Heart right ventricle (tissue), 16 donors: ENCODE results near the gene POLR2J. TPM values are rescaled to one million over a fixed set of nuclear protein-coding genes. Genes with fewer than 3 reads are reported as not detected.

Experiments
- ATAC-seq, 8 donors: fragments of 200-7000 bp; cut with Tn5 transposase; one replicate each; pipeline ENCODE4 v1.9.1; 2020; ENCODE audit warnings: mild to moderate bottlenecking in 8 of 8, moderate library complexity in 8 of 8, moderate number of reproducible peaks in 1 of 8
- DNase-seq, 2 donors: peaks; one replicate each; pipeline ENCODE4 v3.0.0-alpha.2; 2020
- H3K27ac ChIP-seq, 10 donors: fragments of 200-600 bp; sonication (generic) in 2 of 10; one replicate each; pipeline versions ENCODE4 v1.5.0 to v1.8.0; 2020 to 2022; ENCODE audit warnings: mild to moderate bottlenecking in 3 of 10
- H3K27me3 ChIP-seq, 7 donors: fragments of 200-600 bp; one replicate each; pipeline ENCODE4 v1.8.0; 2021 to 2022; ENCODE audit warnings: mild to moderate bottlenecking in 2 of 7
- H3K36me3 ChIP-seq, 9 donors: fragments of 200-600 bp; sonication (generic) in 1 of 9; one replicate each; pipeline versions ENCODE4 v1.5.0 to v1.8.0; 2020 to 2022; ENCODE audit warnings: mild to moderate bottlenecking in 2 of 9
- H3K4me1 ChIP-seq, 9 donors: fragments of 200-600 bp; sonication (generic) in 1 of 9; one replicate each; pipeline versions ENCODE4 v1.5.0 to v1.8.0; 2020 to 2022; ENCODE audit warnings: mild to moderate bottlenecking in 4 of 9
- H3K4me3 ChIP-seq, 10 donors: fragments of 200-600 bp; sonication (generic) in 2 of 10; one replicate each; pipeline versions ENCODE4 v1.5.0 to v1.8.0; 2020 to 2022; ENCODE audit warnings: mild to moderate bottlenecking in 7 of 10, moderate library complexity in 2 of 10
- H3K9me3 ChIP-seq, 11 donors: fragments of 200-600 bp in 10 of 11; sonication (generic) in 2 of 11; one replicate each; pipeline versions ENCODE4 v1.5.0 to v1.8.0; 2013 to 2022; ENCODE audit warnings: mild to moderate bottlenecking in 2 of 11, control low read depth in 1 of 11, moderate library complexity in 1 of 11
- WGBS, 2 donors: extraction: QIAGEN DNeasy Blood & Tissue Kit; methylation state at CpG; one replicate each; pipeline ENCODE4 v1.1.7; 2013; ENCODE audit warnings: inconsistent platforms in 1 of 2; 5-methylcytosine and 5-hydroxymethylcytosine counted together
- intact Hi-C, 10 donors: fragments of 100-400 bp; cut with DNase I; formaldehyde crosslinking; loops; one replicate each; pipeline versions ENCODE4 v1.11.1 to v1.14.2; 2022
- polyA plus RNA-seq, 2 donors: library from polyadenylated mRNA; stranded (reverse); fragments of 200-250 nt; gene quantifications; one replicate each; pipeline ENCODE4 v1.2.3, GENCODE V29; 2013
- total RNA-seq, 10 donors: library from RNA; stranded (reverse); fragmentation: NEBNext Ultra II Directional in 3 of 10; extraction: Animal tissue kit (Norgen Biotek cat#: 25700) in 3 of 10; gene quantifications; one replicate each; pipeline versions ENCODE4 v1.2.1 to v1.2.4, GENCODE V29; 2021 to 2023
- TF ChIP-seq, protein P1 (sequence below), 9 donors: fragments of 200-600 bp; sonication (generic) in 2 of 9; IDR thresholded peaks; one replicate each; pipeline versions ENCODE4 v1.5.0 to v1.8.0; 2021 to 2022; ENCODE audit warnings: antibody characterized with exemption in 9 of 9, mild to moderate bottlenecking in 5 of 9, moderate library complexity in 1 of 9
- donor health status: Arrhythmogenic right ventricular cardiomyopathy.
- donor health status: ischemic (EF 13 %, LVEDD 7.1; RV severe dilation, severe dysfunction).
- donor health status: healthy with polysubstance abuse.
- donor health status: DM: no; HTN: yes; CAD: no.
- donor health status: DM: no; HTN: no; CAD: no.
- donor health status: ischemic (EF 25% LVEDD 6.9; RV normal size, moderate dysfunction).
- donor health status: ischemic (EF 25% LVEDD 5.7; RV mildly dilated, moderate dysfunction).
- donor health status: healthy.
- donor health status: DM: yes; HTN: yes; CAD: no.
- donor health status: Ischemic cardiomyopathy.
- donor health status: ischemic (EF 35%, LVEDD 5.7; RV mildly dilated, moderate dysfunction).
- donor health status: nonischemic (EF 11% LVEDD 7.7; RV severe dilation, severe dysfunction).
- donor health status: DM: yes; HTN: yes; CAD: no.
- donor health status: PGD.
- donor health status: ischemic (EF 29% LVEDD 5.4; RV normal size, mild dysfunction).
- donor health status: nonischemic (EF 23%, LVEDD 6.1; RV moderate dilation, normal function).

The POLR2J gene
- total and polyA plus RNA-seq, 12 donors, result 40.1 to 228 (median 55.6) TPM

DNA sequence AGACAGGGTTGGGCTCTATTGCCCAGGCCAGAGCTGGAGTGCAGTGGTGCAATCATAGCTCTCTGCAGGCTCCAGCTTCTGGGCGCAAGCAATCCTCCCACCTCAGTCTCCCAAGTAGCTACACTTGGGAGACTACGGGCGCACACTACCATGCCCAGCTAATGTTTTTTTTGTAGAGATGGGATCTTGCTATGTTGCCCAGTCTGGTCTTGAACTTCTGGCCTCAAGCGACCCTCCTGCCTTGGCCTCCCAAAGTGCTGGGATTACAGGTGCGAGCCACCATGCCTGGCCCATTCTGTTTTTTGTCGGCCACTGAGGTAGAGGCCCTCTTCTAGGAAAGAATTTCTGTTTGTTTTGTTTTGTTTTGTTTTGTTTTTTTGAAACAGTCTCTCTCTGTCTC is 26.3 kb downstream of the POLR2J start:
- 88 to 89% methylated on average over 6 of the region's 6 CpGs for WGBS, 2 donors
- DNase-seq (no peak), ATAC-seq (no peak)
- Histone ChIP-seq H3K9me3 (no peaks in the 10 kb centered on the region), H3K27ac (no peak overlapping the region), H3K27me3 (no peaks in the 10 kb centered on the region), H3K4me3 (no peak overlapping the region), H3K36me3 (peaks cover 0 to 41% (median 13%) of the 10 kb centered on the region in 9 donors), H3K4me1 (no peaks in the 10 kb centered on the region)
- intact Hi-C loops, result no loop called here
- TF ChIP-seq, protein P1, sequence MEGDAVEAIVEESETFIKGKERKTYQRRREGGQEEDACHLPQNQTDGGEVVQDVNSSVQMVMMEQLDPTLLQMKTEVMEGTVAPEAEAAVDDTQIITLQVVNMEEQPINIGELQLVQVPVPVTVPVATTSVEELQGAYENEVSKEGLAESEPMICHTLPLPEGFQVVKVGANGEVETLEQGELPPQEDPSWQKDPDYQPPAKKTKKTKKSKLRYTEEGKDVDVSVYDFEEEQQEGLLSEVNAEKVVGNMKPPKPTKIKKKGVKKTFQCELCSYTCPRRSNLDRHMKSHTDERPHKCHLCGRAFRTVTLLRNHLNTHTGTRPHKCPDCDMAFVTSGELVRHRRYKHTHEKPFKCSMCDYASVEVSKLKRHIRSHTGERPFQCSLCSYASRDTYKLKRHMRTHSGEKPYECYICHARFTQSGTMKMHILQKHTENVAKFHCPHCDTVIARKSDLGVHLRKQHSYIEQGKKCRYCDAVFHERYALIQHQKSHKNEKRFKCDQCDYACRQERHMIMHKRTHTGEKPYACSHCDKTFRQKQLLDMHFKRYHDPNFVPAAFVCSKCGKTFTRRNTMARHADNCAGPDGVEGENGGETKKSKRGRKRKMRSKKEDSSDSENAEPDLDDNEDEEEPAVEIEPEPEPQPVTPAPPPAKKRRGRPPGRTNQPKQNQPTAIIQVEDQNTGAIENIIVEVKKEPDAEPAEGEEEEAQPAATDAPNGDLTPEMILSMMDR (IDR thresholded peaks at IDR 0.05), result no peak

DNA sequence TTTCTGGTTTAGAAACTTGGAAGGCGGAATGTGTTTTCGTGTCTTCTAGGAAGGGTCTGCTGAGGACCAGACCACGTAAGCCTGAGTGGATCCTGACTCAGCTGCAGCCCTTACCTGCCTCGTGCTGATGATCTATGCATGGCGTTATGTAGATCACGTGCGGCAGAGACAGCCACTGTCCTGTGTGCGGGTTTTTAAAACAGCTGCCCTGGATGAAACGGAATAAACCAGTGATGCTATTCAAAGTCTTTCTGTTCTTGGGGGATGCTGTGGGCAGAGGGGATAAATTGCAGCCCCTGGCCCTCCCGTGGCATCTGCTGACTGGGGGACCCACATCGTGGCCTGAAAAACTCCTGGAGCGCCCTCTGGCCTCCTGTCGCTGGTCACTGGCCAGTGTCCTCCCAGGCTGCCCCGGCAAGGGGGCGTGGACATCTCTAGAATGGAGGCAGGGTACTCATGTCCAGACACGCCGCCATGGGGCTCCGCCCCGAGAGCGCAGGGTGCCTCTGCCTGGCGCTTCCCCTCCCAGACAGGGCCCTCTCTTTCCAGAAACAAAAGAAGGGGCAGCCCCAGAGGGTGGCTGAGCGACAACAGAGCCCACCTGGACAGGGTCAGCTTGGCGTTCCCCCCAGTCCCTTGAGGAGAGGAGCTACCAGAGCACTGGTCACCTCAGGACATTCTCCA is 27.2 kb downstream of the POLR2J start:
- WGBS, 2 donors, result 50% methylated on average over 23 of the region's 23 CpGs
- H3K36me3 ChIP-seq, result peaks cover 0 to 41% (median 3%) of the 10 kb centered on the region in 9 donors
- no peaks in the 10 kb centered on the region for H3K4me1 ChIP-seq
- H3K9me3 ChIP-seq, result no peaks in the 10 kb centered on the region
- no peak overlapping the region for H3K27ac ChIP-seq
- DNase-seq, result no peak
- intact Hi-C loops, result no loop called here
- TF ChIP-seq, protein P1 (IDR thresholded peaks at IDR 0.05), result no peak
- H3K27me3 ChIP-seq, result no peaks in the 10 kb centered on the region
- H3K4me3 ChIP-seq, result no peak overlapping the region
- peak in 1 of 8 donors; percentile 10 for ATAC-seq

DNA sequence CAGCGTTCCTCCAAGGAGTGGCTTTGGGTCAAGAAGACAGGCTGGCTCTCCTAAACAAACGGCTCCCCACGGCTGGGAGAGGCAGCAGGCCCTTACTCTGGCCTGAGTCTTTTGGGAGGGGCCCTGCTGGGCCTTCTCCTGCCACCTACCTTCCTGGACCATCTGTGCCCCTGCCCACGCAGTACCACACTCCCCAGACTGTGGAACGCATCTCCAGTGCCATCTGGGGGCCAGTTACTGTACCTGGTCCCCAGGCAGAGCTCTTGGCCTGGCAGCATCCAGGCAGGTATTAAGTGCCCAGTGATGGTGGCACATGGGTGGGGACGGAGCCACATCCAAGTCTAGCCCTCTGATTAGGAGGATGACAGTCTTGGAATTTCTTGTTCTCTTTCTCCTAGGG is 28.5 kb downstream of the POLR2J start:
- no peak overlapping the region for H3K4me3 ChIP-seq
- WGBS, 2 donors, result 80 to 81% methylated on average over 6 of the region's 6 CpGs
- no peak overlapping the region for H3K27ac ChIP-seq
- intact Hi-C loops, result no loop called here
- H3K36me3 ChIP-seq, result peaks cover 0 to 41% (median 0%) of the 10 kb centered on the region in 9 donors
- no peaks in the 10 kb centered on the region for H3K4me1 ChIP-seq
- H3K27me3 ChIP-seq, result no peaks in the 10 kb centered on the region
- no peaks in the 10 kb centered on the region for H3K9me3 ChIP-seq
- TF ChIP-seq, protein P1 (IDR thresholded peaks at IDR 0.05), result peak in 3 of 9 donors; percentile 8 to 38 (median 14)
- ATAC-seq (no peak), DNase-seq (no peak)

DNA sequence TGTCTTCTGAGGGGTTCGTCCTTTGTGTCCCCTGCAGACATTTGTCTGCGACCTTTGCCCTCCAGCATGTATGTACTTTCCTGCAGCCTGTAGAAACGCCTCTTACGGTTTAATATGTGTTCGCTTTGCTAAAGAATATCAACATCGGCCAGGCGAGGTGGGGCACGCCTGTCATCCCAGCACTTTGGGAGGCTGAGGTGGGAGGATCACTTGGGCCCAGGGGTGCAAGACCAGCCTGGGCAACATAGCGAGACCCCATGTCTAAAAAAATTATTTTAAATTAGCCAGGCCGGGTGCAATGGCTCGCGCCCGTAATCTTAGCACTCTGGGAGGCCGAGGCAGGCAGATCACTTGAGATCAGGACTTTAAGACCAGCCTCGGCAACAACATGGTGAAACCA is 29.6 kb downstream of the POLR2J start:
- ATAC-seq (no peak), DNase-seq (no peak)
- Histone ChIP-seq H3K9me3 (no peaks in the 10 kb centered on the region), H3K36me3 (peaks cover 0 to 48% (median 0%) of the 10 kb centered on the region in 9 donors), H3K4me3 (no peak overlapping the region), H3K27me3 (no peaks in the 10 kb centered on the region), H3K27ac (no peak overlapping the region), H3K4me1 (no peaks in the 10 kb centered on the region)
- WGBS, 2 donors, result 98 to 99% methylated on average over 15 of the region's 15 CpGs
- intact Hi-C loops, result loop anchor here in 1 of 10 donors (5.0 kb wide), 1 partner anchor 37 kb away; no protein-coding TSS in a partner anchor
- TF ChIP-seq, protein P1 (IDR thresholded peaks at IDR 0.05), result no peak
